NCI-H1436 (cell line): ENCODE results near the gene CACNG1.

Experiments used
- DNase-seq: peaks from one replicate; lab custom pipeline; 2025; lab: John Stamatoyannopoulos, UW

The CACNG1 gene

GRCh38 chr17:67044016-67044772, at the start of gene CACNG1:
CACNG1 (plus strand) TSS chr17:67044554; CDS start chr17:67044661, 107 bp downstream.
- DNase-seq, result no peak

DNA sequence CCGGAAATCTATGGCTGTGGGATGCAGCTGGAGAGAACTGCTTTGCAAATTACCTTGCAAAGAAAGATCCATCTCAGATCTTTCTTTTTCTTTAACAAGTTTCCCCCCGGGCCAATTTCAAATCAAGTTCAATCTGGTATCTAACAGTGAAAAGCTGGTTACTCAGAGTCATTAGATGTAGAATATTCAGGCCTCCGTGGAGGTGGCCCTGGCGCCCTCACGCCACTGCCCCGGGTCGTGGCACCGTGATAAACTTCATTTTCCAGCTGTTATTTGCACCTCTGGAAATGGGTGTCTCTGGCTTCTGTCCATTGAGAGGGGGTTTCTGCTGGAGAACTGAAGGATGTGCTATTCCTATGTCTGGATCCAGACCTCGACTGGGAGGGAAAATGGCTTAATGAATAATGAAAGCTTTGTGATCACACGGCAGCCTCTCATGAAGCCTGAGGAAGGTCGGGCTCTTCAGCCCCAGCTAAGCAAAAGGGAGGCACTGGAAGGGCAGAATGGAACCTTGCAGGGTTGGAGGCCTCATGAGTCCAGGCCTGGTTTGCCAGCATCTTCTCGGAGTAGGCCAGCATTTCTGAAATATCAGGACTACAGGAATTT, 49.3 kb upstream of the CACNG1 start:
- DNase-seq, result no peak

DNA sequence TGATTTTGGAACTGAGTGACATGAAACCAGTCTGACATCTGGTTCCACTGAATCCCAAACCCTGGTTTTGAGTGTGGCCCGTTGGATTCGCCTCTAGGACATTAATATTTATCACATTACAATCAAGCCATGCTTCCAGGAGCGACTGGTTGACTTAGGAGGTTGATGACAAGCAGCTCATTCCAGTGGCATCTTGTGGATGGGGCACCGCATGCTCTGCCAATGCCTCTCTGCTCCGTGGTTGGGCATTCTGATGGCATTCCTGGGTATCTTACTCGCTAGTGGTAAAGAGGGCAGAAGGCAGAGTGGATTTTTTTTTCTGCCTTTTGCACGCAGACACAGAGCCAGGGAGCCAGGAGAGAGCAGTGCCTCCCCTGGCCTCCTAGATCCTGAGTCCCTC, 48.4 kb upstream of the CACNG1 start:
- DNase-seq, result no peak

- no peak for DNase-seq
Measured at GRCh38 chr17:66996926-66997325, 47.4 kb upstream of the CACNG1 start.

- no peak for DNase-seq
Measured at GRCh38 chr17:67003231-67003630, 41.1 kb upstream of the CACNG1 start.

DNA sequence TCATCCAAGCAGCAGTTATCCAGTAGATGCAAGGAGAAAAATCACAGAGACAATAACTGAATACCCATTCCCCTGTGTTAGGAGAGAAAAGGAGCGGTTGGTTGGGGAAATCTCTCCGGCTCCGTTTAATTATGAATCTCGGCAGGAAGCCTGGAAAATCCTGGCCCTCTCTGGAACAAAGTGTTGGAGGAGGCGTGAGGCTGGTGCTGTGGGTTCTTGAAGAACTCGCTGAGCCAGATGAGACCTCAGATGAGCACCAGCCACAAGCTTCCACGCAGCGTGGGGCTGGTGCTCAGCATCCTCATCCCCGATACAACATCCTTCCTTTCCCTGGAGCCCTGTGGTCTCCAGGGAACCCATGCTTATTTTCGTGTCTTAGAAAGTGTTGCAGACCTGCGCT, 40.2 kb upstream of the CACNG1 start:
- no peak for DNase-seq

DNA sequence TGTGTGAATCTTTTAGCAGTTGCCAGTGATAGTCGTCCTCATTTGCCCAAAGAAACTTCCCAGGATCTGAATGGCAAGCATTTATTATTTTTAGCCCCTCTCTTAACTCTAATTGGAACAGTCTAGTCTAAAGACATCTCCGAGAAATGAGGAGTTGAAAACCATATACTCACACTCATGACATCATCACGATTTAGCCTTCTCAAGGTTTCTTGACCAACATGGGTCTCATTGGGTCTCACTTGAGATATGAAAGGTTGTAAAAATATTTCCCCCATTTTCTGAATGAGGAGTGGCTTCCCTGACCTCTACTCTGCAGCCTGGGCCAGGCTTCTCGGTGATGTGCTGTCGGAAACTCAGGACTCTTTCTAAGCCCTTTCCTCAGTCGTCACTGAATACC, 37.1 kb upstream of the CACNG1 start:
- no peak for DNase-seq

GRCh38 chr17:67008101-67008500, 36.3 kb upstream of the CACNG1 start:
- DNase-seq, result no peak

DNA sequence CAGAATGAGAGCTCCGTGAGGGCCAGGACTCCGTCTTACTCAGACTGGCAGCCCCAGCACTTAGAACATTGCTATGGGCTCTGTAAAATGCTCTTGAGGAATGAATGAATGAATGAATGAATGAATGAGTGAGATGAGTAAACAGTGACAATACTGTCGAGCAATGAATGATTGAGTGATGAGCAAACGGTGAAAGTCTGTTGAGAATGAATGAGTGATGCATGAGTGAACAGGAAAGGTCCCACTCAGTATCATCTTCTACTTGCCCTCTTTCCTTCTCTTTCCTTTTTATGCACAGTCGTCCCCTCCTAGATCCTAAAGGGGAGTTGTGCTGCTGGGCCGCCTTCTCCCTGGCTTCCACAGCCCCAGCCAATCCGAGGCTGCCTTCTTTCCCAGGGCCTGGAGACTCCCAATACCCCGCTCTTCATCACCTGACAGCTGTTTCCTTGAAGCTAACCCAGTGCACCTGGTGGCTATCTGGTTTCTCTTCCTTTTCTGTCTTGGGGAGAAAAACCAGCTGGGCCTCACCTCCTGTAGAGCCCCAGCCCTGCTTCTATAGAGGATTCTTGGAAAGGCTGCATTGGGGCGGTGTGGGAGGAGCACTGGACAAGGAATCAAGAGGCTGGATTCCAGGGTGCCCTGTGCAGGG, 32.7 kb upstream of the CACNG1 start:
- no peak for DNase-seq

DNA sequence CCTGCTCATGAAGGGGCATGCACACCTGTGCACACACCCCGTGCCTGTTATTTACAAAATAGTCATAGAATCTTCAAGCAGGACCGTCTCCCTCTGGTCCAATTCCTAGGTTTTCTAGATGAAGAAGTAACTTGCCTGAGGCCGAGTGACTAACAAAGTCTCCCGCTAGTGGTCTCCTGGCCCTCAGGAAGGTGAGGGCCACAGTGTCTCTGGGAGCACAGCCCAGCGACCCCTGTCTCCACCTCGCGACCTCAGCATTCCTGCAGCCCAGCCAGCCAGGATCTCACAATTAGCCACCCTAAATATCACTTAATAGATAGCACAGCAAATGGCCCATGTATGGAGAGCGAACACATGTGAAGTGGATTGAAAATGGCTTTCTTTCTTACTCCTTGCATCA, 30.5 kb upstream of the CACNG1 start:
- no peak for DNase-seq

DNA sequence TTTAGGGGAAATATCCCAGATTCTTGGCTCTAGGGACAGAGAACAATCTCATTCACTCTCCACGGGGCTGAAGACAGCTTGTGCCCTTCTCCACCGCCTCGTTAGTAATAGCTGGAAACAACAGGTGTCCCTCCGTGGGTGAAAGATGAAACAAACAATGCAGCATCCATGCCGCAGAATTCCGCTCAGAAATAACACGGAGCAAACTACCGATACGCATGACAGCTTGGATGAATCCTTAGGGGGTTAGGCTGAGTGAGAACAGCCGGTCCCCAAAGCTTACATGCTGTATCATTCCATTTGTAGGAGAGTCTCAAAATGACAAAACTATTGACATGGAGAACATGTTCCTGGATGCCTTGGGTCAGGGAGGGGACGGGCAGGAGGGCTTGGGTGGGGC, 29.4 kb upstream of the CACNG1 start:
- no peak for DNase-seq

GRCh38 chr17:67016039-67016762, 28.2 kb upstream of the CACNG1 start:
- no peak for DNase-seq

- DNase-seq, result no peak
Measured at GRCh38 chr17:67017910-67018309, 26.4 kb upstream of the CACNG1 start.

GRCh38 chr17:67018471-67019434, 25.6 kb upstream of the CACNG1 start:
- DNase-seq, result peak; percentile 89

GRCh38 chr17:67019809-67020208, 24.5 kb upstream of the CACNG1 start:
- DNase-seq, result no peak

DNA sequence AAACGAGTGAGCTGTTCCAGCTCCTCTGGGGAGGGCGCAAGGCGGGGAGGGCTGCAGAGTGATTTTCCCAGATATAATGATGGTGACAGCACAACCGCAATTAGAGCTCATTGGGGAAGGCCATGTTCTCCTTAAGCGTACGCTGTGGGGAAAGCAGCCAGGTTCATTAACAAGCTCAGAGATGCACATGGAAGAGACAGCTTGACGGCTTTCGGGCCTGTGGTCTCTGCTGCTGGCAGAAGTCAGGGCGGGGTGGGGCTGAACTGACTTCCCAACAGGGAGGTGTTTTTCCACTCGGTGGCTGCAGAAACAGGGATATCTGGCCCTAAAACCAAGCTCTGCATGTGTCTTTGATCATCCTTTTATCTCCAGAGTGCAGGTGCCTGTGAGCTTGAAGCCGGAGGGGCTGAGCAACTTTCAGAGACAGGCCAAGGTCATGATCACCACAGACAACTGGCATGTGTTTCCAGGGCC, 24.0 kb upstream of the CACNG1 start:
- DNase-seq, result peak; percentile 46

DNA sequence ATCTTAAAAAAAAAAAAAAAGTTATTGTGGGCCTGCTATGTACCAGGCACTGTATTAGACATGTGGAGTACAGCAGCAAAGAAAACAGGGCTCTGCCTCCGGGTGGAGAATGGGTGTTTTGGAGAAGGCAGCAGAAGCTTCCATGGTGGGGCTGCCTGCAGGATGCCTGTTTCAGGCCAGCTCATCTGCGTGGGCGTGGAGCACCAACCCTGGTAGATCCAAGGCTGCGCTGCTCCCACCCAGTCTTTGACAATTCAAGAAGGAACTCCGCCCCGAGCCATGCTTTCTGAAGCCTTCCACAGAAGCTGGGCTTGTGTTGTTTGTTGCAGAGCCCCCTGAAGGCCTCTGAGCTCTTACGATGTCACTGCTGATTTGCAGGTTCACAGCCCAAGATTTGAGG, 23.2 kb upstream of the CACNG1 start:
- no peak for DNase-seq

DNA sequence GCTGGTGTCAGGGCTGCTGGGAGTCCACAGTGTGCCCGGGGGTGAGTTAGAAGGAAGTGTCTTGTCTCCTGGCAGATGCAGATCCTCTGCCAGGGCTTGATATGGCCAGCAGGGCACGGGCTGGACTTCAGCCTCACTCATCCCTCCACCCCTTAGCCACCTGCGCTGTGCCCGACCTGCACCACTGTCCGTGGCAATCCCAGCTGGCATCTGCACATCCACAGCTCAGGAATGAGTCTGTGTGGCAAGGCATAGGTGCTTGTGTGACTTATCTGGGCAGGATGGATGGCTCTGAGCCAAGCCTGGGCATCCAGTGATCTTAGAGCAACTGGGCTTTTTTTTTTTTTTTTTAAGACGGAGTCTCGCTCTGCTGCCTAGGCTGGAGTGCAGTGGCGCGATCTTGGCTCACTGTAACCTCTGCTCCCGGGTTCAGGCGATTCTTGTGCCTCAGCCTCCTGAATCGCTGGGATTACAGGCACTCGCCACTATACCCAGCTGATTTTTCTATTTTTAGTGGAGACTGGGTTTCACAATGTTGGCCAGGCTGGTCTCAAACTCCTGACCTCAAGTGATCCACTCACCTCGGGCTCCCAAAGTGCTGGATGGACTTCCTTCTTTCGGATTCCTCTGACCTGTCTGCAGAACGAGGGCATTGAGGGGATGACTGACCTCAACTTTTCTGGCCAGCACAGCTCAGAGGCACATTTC, 22.5 kb upstream of the CACNG1 start:
- no peak for DNase-seq

- DNase-seq, result no peak
Measured at GRCh38 chr17:67022451-67022810, 21.9 kb upstream of the CACNG1 start.

DNA sequence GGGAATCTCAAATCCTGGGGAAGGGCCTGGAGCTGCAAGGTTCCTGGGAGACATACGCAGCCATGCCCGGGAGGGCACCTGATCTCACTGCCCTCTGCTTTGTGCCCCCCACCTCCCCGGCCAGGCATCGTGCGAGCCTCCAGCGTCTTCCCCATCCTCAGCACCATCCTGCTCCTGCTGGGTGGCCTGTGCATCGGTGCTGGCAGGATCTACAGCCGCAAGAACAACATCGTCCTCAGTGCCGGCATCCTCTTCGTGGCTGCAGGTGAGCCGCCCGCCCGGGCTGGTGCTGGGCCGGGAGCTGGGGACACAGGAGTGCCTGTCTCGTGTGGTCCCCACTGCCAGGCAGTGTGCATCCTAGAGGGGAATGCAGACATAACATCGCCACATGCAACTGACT, 19.6 kb upstream of the CACNG1 start:
- DNase-seq, result no peak
